HG03175 (cell line): ENCODE measurements around the gene CGB5.
"Not testable (repeated sequence)": the region's sequence is repeated elsewhere in the genome, so short reads cannot be mapped to it uniquely, and the experiment has no call there.

Source experiments
- ATAC-seq: cut with Tn5 transposase; IDR thresholded peaks from one replicate; pipeline ENCODE4 v1.9.1; 2021; ENCODE audit warnings: mild to moderate bottlenecking, moderate library complexity; ENCODE audit not compliant: unreplicated experiment

The CGB5 gene

DNA sequence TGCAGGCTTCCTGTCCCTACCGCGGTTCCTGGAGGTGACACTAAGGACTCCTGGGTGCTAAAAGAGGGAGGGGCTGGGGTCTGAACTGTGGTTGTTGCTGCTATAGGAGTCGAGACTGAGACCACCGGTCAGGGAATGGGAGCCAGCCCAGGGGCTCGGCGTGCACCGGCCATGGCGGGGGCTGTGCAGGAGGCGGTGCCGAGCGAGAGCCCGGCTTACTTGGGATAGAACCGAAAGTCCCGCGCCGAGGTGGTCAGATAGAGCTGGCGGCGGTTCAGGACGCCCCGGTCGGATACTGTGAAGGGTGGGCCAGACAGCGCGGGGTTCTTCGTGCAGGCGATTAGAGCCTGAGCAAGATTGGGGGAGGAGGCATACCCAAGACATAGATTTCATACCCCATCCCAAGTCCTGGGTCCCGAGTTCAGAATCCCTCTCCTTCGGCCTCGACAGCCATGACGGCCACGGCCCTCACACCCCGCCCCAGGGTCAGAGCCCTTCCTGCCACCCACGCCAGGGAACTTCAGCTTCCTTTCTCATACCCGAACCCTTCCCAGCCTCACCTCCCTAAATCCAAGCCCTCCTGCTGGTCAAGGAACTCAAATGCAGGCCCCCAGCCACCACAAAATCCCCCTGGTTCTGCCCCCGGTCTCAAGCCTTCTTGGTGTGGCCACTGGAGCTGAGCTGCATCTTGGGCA, 13.4 kb downstream of the CGB5 start:
- ATAC-seq: not testable (repeated sequence)

DNA sequence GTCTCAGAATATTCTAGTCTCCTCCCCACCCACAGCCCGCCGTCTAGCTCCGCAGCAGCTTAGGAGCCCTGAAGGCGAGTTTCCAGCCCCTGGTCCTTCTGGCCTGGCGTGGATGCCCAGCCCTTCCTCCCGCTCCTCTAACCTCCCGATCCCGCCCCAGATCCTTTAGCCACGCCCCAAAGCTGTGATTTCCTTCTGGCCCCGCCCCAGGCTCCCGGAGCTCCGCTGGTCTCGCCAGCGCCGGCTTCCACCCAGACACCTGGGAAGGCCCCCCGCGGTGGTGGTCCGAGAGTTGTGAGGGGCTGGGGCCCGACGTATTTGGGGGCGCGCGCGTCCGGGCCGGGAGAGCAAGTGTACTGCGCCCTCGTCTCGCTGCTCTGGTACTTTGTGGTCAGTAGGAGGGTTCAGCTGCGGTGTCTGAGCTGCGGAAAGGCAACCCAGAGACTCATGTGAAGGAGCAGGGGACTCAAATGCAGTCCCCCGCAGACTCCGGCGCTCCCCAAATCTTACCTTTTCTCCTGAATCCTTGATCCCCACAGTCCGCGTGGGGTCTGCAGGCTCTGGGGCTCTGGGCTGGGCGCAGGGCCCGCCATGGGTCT, 14.1 kb downstream of the CGB5 start, which contains the start of gene CGB7:
Gene CGB7 (minus strand): TSS at position 114 of the 599 bp plus-strand sequence. CDS start 2,374 bp downstream, outside the sequence.
- no peak for ATAC-seq

DNA sequence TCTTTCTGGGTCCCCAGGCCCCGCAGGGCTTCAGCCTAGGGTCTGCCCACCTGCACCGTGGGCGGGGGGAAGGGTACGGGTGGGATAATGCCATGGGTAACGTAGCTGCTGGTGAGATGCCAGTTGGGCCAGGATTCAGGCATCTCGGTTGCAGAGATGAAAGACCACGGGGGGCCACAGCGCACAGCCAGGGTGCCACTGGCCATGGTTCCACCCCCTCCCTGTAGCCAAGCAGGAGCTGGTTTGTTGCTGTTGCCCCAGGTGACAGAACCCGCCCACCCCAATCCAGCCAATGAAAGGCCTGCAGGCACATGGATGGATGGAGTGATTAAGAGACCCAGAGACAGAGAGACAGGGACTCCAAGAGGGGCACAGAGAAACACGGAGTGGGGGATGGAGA, 14.9 kb downstream of the CGB5 start:
- no peak for ATAC-seq

DNA sequence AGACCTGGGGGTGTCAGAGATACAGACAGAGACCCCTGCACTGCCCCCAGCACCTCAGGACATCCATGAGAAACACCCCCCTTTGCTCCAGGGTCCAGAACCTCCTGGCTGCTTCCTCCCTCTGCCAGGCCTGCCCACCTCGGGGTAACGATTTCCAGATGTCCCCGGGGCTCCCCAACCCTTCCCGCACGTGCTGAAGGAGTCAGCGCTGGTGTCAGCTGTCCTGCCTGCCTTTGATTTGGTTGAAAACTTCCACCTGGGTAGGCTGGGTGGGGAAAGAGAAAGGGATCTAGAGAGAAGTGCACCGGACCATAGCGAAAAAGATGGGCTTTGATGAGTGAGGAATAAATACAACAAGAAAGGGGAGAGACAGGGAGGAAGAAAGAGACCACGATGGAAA, 15.4 kb downstream of the CGB5 start:
- ATAC-seq: no peak

DNA sequence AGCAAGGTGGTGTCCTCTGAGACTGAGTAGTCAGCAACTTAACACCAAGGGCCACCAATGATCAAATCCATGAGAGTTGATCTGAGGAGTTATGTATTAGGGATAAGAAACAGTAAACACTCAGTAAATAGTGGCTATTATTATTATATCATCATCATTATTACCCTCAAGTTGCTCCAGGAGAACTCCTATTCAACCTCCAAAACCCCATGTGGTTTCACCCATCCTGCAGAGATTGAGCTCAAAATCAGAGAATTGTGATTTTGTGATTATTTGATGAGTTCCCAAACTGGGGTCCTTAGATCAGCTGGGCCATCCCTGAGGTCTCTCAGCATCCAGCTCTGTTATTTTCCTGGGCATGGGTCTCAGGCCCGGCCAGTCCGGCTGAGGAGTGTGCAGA, 17.4 kb downstream of the CGB5 start:
- ATAC-seq: no peak

DNA sequence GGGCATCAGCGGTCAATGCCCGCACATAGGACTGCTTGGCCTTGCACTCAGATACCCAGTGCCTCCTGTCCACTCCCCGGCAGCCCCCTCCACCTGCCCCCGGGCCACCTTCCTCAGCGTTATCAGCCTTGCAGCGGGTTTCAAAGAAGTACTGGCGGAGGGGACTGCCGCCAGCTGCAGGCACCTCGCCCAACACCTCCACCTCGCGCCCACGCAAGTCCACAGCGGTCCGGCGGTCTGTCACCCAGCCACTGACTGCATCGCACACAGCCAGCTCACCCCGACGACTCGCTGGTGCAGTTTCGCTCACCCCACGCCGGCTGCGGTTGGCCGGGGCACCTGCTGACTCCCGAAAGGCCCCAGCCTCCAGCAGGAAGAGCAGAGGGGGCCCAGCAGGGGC, 17.8 kb downstream of the CGB5 start:
- no peak for ATAC-seq

DNA sequence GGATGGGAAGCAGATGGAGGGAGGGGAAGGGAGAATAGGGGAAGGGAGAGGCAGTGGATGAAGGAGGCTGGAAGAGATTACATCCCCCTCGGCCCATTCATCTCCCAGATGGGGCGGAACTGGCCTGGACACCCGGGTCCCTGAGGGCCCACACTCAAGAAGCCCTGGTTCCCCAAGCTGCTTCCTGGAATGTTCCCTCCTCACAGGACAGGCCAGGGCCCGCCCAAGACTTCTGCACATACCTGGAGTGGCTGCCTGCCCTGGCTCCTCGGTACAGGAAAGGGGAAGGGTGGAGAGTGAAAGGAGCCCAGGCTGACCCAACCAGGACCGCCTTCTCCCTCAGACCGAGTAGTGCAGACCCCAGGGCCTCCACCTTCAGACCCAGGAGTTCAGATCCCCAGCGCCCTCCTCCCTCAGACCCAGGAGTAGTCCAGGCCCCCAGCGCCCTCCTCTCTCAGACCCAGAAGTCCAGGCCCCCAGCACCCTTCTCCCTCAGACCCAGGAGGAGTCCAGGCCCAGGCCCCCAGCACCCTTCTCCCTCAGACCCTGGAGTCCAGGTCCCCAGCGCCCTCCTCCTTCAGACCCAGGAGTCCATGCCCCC, 20.5 kb downstream of the CGB5 start:
- ATAC-seq: no peak

DNA sequence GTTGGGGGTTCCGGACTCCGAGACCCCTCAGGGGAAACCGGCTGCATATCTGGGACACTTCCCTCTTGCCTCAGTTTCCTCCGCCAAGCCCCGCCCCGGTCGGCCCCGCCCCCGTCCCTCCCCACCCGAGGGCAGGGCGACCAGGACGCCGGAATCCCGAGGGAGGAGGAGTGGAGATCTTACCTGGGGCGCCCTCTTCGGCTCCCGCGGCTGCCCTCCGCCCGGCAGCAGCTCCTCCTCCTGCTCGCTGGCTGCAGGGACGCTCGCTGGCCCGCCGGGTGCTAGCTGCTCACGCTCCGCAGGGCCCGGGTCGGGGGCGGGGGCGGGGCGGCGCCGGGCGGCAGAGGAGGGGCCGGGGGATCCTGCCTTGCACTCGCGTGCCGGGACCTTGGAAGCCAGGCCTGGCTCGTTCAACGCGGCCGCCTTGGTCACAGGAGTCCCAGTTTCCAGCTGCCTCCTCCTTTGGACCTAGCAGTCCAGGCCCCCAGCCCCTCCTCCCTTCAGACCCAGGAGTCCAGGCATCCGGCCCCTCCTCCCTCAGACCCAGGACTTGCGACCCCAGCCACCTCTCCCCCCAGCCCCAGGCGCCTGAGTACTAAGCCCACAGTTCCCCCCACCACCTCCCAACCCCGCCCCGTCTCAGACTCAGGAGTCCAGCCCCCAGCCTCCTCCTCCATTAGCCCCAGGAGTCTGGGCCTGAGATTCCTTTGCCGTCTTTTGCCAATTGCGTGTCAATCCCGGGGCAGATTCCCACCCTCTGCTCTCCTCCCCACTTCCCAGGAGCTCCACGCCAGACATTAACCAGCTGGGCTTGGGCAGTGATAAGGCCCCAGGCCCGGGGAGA, 21.3 kb downstream of the CGB5 start, which contains the start of gene NTF4:
Gene NTF4 (minus strand): TSS at position 51 of the 844 bp plus-strand sequence. CDS start 2,821 bp downstream, outside the sequence.
- ATAC-seq: no peak

DNA sequence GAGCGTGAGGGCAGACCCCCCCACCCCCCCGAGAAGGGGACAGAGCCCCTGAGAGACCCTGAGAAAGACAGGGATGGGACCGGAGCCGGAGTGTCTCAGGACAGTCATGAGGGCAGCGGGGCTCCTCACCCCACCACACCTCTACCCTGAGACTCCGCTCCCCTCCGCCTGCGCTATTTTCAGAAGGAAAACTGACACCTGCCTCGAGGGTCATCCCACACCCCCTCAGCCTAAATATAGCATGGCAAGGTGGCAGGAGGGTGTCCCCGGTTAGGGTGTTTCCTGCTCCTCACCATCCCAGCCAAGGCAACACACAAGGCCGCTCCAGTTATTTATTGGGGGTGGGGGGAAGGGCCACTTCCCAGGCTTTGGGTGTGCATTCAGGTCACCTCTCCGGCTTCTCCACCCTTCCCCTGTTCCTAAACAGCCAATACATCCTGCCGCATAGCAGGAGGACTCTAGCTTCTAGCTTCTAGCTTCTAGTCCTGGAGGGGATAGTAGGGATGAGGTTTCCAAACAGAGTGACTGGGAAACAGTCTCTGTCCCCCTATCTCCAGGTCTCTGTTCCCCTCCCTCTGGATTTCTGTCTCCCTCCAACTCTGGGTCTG, 22.4 kb downstream of the CGB5 start:
- ATAC-seq: no peak

DNA sequence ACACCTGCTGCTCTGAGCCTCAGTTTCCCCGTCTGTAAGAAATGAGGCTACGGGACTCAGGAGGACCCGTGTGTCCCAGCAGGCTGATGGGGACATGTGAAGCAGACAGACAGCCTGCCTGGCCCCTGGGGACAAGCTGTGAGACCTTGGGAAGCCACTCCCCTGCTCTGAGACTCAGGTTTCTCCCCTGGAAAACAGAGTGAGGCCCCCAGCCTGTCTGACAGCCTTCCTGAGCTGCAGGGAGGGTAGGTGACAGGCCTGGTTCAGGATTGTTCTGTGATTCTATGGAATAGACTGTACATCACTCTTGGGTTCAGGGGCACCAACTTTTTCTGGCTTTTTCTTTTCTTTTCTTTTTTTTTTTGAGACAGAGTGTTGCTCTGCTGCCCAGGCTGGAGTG, 23.9 kb downstream of the CGB5 start:
- ATAC-seq: no peak

DNA sequence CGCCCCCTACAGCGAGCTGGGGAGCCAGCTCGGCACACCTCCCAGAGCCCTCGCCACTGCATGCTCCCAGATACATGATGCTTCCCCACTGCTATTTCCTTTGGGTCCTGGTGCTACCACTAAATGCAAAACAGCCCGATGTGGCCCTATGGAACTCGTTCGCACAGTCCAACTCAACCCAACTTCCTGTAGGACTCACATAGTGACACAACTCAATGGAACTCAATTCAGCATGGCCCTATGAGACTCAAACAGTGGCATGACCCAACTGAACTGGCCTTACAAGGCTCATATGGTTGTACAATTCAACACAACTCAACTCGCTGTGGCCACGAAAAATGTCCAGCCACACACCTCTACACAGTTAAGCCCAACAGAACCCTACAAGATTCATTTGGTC, 25.4 kb downstream of the CGB5 start:
- no peak for ATAC-seq

DNA sequence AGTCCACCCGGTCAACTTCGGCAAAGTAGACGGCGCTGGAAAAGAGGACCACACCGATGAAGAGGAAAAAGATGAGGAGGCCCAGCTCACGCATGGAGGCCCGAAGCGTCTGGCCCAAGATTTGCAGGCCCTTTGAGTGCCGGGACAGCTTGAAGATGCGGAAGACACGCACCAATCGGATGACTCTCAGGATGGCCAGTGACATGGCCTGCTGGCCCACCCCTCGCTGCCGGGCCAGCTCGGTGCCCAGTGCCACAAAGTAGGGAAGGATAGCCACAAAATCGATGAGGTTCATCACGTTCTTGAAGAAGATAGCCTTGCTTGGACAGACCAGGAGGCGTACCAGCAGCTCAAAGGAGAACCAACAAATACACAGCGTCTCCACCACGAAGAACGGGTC, 26.8 kb downstream of the CGB5 start:
- ATAC-seq: no peak

DNA sequence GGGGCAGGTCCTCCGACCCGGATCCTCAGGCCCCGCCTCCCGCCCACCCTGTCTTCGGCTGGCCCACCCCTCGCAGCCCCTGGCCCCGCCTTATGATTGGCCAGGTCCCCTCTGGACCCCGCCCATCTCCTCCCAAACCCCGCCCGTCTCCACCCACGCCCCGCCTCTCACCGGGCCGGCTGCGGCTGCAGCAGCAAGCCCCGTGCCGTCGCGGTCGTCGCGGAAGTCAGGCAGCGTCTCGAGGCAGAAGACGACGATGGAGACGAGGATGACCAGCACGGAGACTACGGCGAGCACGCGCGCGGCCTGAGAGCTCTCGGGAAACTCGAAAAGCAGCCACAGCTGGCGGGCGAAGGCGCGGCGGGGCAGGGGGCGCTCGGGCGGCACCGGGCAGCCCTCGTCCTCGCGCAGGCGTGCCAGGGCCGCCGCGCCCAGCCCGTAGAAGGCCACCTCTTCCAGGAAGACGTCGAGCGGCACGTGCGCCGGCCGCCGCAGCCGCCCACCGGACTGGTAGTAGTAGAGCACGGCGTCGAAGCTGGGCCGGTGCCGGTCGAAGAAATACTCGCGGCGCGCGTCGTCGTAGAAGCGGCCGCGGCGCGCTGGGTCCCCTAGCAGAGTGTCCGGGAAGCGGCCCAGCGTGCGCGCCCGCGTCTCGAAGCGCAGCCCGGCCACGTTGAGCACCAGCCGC, 28.4 kb downstream of the CGB5 start:
- no peak for ATAC-seq

DNA sequence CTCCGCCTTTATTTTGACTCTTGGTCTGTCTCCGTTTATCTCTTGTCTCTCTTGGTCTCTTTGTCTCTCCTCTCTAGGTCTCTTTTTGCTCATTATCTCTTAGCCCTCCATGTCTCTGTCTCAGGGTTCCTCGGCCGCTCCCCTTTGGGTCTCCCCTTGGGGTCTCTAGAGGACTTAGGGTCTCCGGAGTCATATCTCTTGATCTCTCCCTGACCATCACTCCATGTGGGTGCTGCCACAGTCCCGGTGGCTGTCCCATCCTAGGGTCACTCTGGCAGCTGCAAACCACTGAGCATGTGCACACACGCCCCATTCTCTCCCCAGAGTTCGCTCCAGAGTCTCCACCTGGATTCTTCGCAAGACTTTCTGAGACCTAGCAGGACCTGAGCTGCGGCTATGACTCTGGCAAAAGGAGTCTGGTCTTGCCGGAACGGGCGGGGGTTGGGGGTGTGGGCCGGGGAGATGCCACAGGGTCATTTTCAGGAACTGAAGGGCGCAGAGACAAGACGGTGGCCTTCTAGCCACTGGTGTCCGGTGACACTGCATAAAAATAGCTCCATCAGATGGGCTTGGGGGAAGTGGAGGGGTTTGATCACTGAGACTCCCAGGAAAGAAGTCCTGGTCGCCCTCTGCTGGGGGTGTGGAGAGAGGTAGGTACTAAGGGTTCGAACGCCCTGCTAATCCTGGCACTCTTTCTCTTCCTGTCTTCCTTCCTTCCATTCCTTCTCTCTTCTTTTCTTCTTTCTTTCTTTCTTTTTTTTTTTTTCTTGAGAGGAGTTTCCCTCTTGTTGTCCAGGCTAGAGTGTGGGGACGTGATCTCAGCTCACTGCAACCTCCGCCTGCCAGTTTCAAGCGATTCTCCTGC, 30.1 kb downstream of the CGB5 start:
- ATAC-seq: no peak

DNA sequence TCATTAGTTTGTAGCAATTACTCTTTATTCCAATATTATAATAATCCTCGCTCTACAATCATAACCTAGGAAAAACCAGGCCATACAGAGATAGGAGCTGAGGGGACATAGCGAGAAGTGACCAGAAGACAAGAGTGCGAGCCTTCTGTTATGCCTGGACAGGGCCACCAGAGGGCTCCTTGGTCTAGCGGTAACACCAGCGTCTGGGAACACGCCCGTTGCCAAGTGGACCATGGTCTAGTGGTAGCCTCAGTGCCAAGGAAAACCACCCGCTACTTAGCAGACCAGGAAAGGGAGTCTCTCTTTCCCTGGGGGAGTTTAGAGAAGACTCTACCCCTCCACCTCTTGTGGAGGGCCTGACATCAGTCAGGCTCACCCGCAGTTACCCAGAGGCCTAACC, 31.2 kb downstream of the CGB5 start:
- ATAC-seq: not testable (repeated sequence)

DNA sequence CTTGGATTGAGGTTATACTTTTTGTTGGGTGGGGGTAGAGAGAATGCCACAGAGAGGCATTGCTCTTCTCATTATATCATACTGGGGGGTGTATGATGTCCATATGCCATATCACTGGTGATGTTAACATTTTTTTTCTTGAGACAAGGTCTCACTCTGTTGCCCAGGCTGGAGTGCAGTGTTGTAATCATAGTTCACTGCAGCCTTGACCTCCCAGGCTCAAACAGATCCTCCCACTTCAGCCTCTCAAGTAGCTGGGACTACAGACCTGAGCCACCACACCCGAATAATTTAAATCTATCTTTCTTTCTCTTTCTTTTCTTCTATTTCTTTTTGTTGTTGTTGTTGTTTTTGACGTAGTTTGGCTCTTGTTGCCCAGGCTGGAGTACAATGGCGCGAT, 36.7 kb downstream of the CGB5 start:
- no peak for ATAC-seq

DNA sequence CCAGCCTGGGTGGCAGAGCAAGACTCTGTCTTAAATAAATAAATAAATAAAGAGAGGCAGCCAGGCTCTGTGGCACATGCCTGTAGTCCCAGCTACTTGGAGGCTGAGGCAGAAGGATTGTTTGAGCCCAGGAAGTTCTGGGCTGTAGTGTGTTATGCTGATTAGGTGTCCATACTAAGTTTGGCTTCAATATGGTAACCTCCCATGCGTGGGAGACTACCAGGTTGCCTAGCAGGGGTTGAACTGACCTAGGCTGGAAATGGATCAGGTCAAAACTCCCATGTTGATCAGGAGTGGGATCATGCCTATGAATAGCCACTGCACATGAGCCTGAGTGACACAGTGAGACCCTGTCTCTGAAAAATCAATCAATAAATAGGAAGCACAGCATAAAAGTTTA, 37.6 kb downstream of the CGB5 start:
- no peak for ATAC-seq

DNA sequence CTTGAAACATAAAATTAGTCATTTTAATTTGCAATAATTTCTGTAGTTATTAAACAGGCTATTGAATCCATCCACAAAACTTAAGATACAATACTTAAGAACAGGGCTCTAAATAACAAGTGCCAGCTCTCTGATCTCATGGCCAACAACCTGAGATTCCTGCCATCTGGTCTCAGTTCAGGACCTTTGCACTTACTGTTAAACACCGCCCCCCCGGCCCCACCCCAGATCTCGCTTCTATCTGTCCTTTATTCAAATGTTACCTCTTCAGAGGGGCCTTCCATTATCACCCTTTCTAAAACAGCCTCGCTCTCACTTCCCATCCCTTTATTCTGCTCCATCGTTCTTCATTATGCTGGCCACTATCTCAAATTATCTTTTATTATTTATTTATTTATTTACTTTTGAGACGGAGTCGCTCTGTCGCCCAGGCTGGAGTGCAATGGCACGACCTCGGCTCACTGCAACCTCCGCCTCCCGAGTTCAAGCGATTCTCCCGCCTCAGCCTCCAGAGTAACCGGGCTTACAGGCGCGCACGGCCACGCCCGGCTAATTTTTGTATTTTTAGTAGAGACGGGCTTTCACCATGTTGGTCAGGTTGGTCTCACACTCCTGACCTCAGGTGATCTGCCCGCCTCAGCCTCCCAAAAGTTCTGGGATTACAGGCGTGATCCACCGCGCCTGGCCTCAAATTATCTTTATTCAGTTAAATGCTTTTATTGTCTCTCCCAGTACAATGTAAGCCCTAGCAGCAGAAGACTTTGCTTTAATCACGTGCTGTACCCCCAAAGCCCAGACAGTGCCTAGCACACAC, 40.8 kb downstream of the CGB5 start:
- no peak for ATAC-seq
